T-cell (primary cell): ENCODE results near the gene FCMR. TPM values are rescaled to one million over a fixed set of nuclear protein-coding genes. Genes with fewer than 3 reads are reported as not detected.

Experiments
- ATAC-seq, 4 experiments: fragments of 200-7000 bp in 3 of 4; fragments of 150-1000 bp in 1 of 4; cut with Tn5 transposase; replicated peaks in 1 of 4; 1 replicate in 3 of 4; 2 replicates in 1 of 4; pipeline ENCODE4 v1.10.0; 2021; ENCODE audit warnings: moderate library complexity in 3 of 4, mild to moderate bottlenecking in 2 of 4, moderate number of reproducible peaks in 1 of 4
- CTCF ChIA-PET, 2 donors: fragments of 300-600 bp; sonication (Branson Sonifier 250); formaldehyde crosslinking; loops; one replicate each; lab custom pipeline; 2022; ENCODE audit warnings: antibody characterized with exemption in 2 of 2; lab: Charles Lee
- POLR2A ChIA-PET, 2 donors: fragments of 300-600 bp; sonication (Branson Sonifier 250); formaldehyde crosslinking; loops; one replicate each; lab custom pipeline; 2022; ENCODE audit warnings: antibody characterized with exemption in 2 of 2; lab: Charles Lee
- DNase-seq, 35 experiments: peaks; one replicate each; pipeline versions ENCODE4 v3.0.0 to v3.0.0-alpha.2; 2013 to 2023
- H3K27ac ChIP-seq: one replicate; pipeline ENCODE4 v1.5.1; 2013; ENCODE audit warnings: low read length
- H3K27me3 ChIP-seq, 2 experiments: replicated peaks in 1 of 2; 1 replicate in 1 of 2; 2 replicates in 1 of 2; pipeline versions ENCODE4 v1.6.1 to v1.7.0; 2013; ENCODE audit warnings: low read length in 1 of 2, mixed read lengths in 1 of 2; ENCODE audit not compliant: control insufficient read depth in 2 of 2, insufficient read depth in 2 of 2; ENCODE audit errors: extremely low read depth in 1 of 2
- H3K36me3 ChIP-seq, 2 donors: 1 replicate in 1 of 2; 2 replicates in 1 of 2; pipeline versions ENCODE4 v1.6.1 to v1.7.0; 2013; ENCODE audit warnings: low read length in 1 of 2; ENCODE audit not compliant: control insufficient read depth in 2 of 2, insufficient read depth in 1 of 2; ENCODE audit errors: extremely low read depth in 1 of 2
- H3K4me1 ChIP-seq, 2 experiments: 1 replicate in 1 of 2; 2 replicates in 1 of 2; pipeline versions ENCODE4 v1.6.1 to v1.7.0; 2013; ENCODE audit warnings: low read length in 2 of 2, mixed read lengths in 1 of 2; ENCODE audit not compliant: insufficient read depth in 2 of 2, control insufficient read depth in 1 of 2; ENCODE audit errors: extremely low read depth in 1 of 2
- H3K4me3 ChIP-seq, 2 donors: 1 replicate in 1 of 2; 2 replicates in 1 of 2; pipeline versions ENCODE4 v1.5.1 to v1.7.0; 2013; ENCODE audit warnings: mild to moderate bottlenecking in 2 of 2, low read length in 1 of 2, moderate library complexity in 1 of 2; ENCODE audit not compliant: control insufficient read depth in 1 of 2; ENCODE audit errors: extremely low read depth in 1 of 2
- H3K9me3 ChIP-seq: 2 replicates; pipeline ENCODE4 v1.7.0; 2013
- H3K27ac Mint-ChIP-seq, 2 donors: one replicate each; pipeline ENCODE4 v1.8.0; 2020 to 2021; ENCODE audit warnings: mild to moderate bottlenecking in 2 of 2, mixed read lengths in 2 of 2
- H3K27me3 Mint-ChIP-seq, 2 donors: one replicate each; pipeline ENCODE4 v1.8.0; 2021 to 2022; ENCODE audit warnings: mixed read lengths in 2 of 2
- H3K36me3 Mint-ChIP-seq: one replicate; pipeline ENCODE4 v1.8.0; 2021; ENCODE audit warnings: mixed read lengths
- H3K4me1 Mint-ChIP-seq, 3 donors: one replicate each; pipeline ENCODE4 v1.8.0; 2020 to 2022; ENCODE audit warnings: mixed read lengths in 3 of 3, mild to moderate bottlenecking in 1 of 3
- H3K4me3 Mint-ChIP-seq, 3 donors: one replicate each; pipeline ENCODE4 v1.8.0; 2020 to 2022; ENCODE audit warnings: mild to moderate bottlenecking in 3 of 3, mixed read lengths in 3 of 3, moderate library complexity in 3 of 3
- H3K9me3 Mint-ChIP-seq, 3 donors: one replicate each; pipeline ENCODE4 v1.8.0; 2020 to 2022; ENCODE audit warnings: mixed read lengths in 3 of 3
- WGBS: methylation state at CpG from one replicate; pipeline ENCODE4 v1.1.5; 2013; ENCODE audit warnings: missing lambda C conversion rate; ENCODE audit not compliant: insufficient coverage; 5-methylcytosine and 5-hydroxymethylcytosine counted together
- total RNA-seq, 35 experiments: library from RNA in 6 of 35; stranded (reverse) in 6 of 35; fragments of 120-200 nt in 1 of 35; gene quantifications; one replicate each; pipeline versions ENCODE4 v1.2.1 to v1.2.4 and lab custom pipeline; 2013 to 2026

Gene FCMR
- total RNA-seq, 5 donors from 2014 or later (not counting 1 experiment from before 2014, with no cell fraction given), result 275 to 576 (median 453) TPM

GRCh38 chr1:206937425-206937824 lies 15.7 kb upstream of the FCMR start:
- ATAC-seq, result no peak
- no peak overlapping the region for H3K27ac Mint-ChIP-seq
- Histone ChIP-seq H3K4me3 (no peak overlapping the region), H3K27me3 (peaks cover 0 to 6% of the 10 kb centered on the region in 2 experiments), H3K27ac (no peak overlapping the region), H3K4me1 (peaks cover 2 to 12% of the 10 kb centered on the region in 2 experiments), H3K9me3 (no peaks in the 10 kb centered on the region), H3K36me3 (no peaks in the 10 kb centered on the region)
- ChIA-PET POLR2A (no interaction called here), CTCF (interaction anchor here in 1 of 2 donors (2.3 kb wide), 1 partner anchor 21 kb away, joined by 8 read pairs; no protein-coding TSS in a partner anchor)
- no peaks in the 10 kb centered on the region for H3K27me3 Mint-ChIP-seq
- H3K36me3 Mint-ChIP-seq, result no peaks in the 10 kb centered on the region
- no peak overlapping the region for H3K4me3 Mint-ChIP-seq
- WGBS, result 96% methylated on average over 5 of the region's 6 CpGs
- peaks cover 12 to 13% (median 12%) of the 10 kb centered on the region in 3 donors for H3K4me1 Mint-ChIP-seq
- H3K9me3 Mint-ChIP-seq, result no peaks in the 10 kb centered on the region
- DNase-seq, result no peak

- Histone ChIP-seq H3K9me3 (no peaks in the 10 kb centered on the region), H3K4me3 (no peak overlapping the region), H3K27me3 (no peaks in the 10 kb centered on the region), H3K36me3 (no peaks in the 10 kb centered on the region), H3K4me1 (peaks cover 2 to 27% of the 10 kb centered on the region in 2 experiments), H3K27ac (no peak overlapping the region)
- no peaks in the 10 kb centered on the region for H3K36me3 Mint-ChIP-seq
- WGBS, result 100% methylated on average over 3 of the region's 19 CpGs
- H3K4me1 Mint-ChIP-seq, result peaks cover 26 to 31% (median 29%) of the 10 kb centered on the region in 3 donors
- H3K9me3 Mint-ChIP-seq, result no peaks in the 10 kb centered on the region
- H3K27me3 Mint-ChIP-seq, result no peaks in the 10 kb centered on the region
- no peak overlapping the region for H3K27ac Mint-ChIP-seq
- ChIA-PET CTCF (interaction anchor here (0.6 to 2.5 kb wide), 16 partner anchors 8 to 390 kb away, joined by 3 to 10 read pairs (median 3); partner anchors contain the start of genes FCMR (in 2 of the 2) and PFKFB2 (in 1 of the 2)), POLR2A (no interaction called here)
- DNase-seq, result peak in 17 of 35 experiments; percentile 20 to 59 (median 38)
- no peak overlapping the region for H3K4me3 Mint-ChIP-seq
- ATAC-seq, result peak in 2 of 4 experiments; percentile 50 to 72
Observed at GRCh38 chr1:206935491-206936067, 13.8 kb upstream of the FCMR start.

GRCh38 chr1:206933333-206933945 lies 11.7 kb upstream of the FCMR start:
- H3K4me3 Mint-ChIP-seq, result no peak overlapping the region
- POLR2A ChIA-PET, result interaction anchor here in 1 of 2 donors (0.5 kb wide), 1 partner anchor 467 kb away, joined by 4 read pairs; no protein-coding TSS in a partner anchor
- no peak overlapping the region for H3K4me3 ChIP-seq
- H3K36me3 ChIP-seq, result no peaks in the 10 kb centered on the region
- H3K27ac ChIP-seq, result no peak overlapping the region
- no peaks in the 10 kb centered on the region for H3K27me3 Mint-ChIP-seq
- CTCF ChIA-PET, result interaction anchor here (0.6 to 4.8 kb wide), 26 partner anchors 8 to 304 kb away, joined by 3 to 27 read pairs (median 4); partner anchors contain the start of genes FCMR (in 2 of the 2) and IL20 (in 1 of the 2)
- peak overlapping the region; percentile 32 to 68 for H3K27ac Mint-ChIP-seq
- no peaks in the 10 kb centered on the region for H3K9me3 ChIP-seq
- no peaks in the 10 kb centered on the region for H3K9me3 Mint-ChIP-seq
- no peaks in the 10 kb centered on the region for H3K36me3 Mint-ChIP-seq
- no peaks in the 10 kb centered on the region for H3K27me3 ChIP-seq
- peak; percentile 68 to 81 (median 71) for ATAC-seq
- DNase-seq, result peak in 34 of 35 experiments; percentile 31 to 84 (median 66)
- WGBS, result 100% methylated on average over 1 of the region's 8 CpGs
- H3K4me1 ChIP-seq, result peaks cover 8 to 37% of the 10 kb centered on the region in 2 experiments
- H3K4me1 Mint-ChIP-seq, result peaks cover 41 to 45% (median 43%) of the 10 kb centered on the region in 3 donors

GRCh38 chr1:206932177-206932576 lies 10.4 kb upstream of the FCMR start:
- WGBS, result 91% methylated on average over 4 of the region's 8 CpGs
- Histone ChIP-seq H3K36me3 (no peaks in the 10 kb centered on the region), H3K4me1 (peaks cover 8 to 45% of the 10 kb centered on the region in 2 experiments), H3K27me3 (no peaks in the 10 kb centered on the region), H3K9me3 (no peaks in the 10 kb centered on the region), H3K27ac (no peak overlapping the region), H3K4me3 (no peak overlapping the region)
- DNase-seq (no peak), ATAC-seq (no peak)
- ChIA-PET CTCF (interaction anchor here (0.6 to 4.8 kb wide), 16 partner anchors 10 to 233 kb away, joined by 3 to 27 read pairs (median 4); partner anchors contain the start of gene FCMR (in 2 of the 2)), POLR2A (no interaction called here)
- H3K27me3 Mint-ChIP-seq, result no peaks in the 10 kb centered on the region
- no peaks in the 10 kb centered on the region for H3K9me3 Mint-ChIP-seq
- H3K36me3 Mint-ChIP-seq, result no peaks in the 10 kb centered on the region
- H3K4me1 Mint-ChIP-seq, result peaks cover 54 to 56% (median 54%) of the 10 kb centered on the region in 3 donors
- H3K27ac Mint-ChIP-seq, result peak overlapping the region in 1 of 2 donors; percentile 93
- no peak overlapping the region for H3K4me3 Mint-ChIP-seq

GRCh38 chr1:206931709-206932108 lies 10.0 kb upstream of the FCMR start:
- DNase-seq, result no peak
- no peak for ATAC-seq
- CTCF ChIA-PET, result interaction anchor here (0.6 to 4.8 kb wide), 16 partner anchors 10 to 232 kb away, joined by 3 to 27 read pairs (median 4); partner anchors contain the start of gene FCMR (in 2 of the 2)
- H3K4me1 ChIP-seq, result peaks cover 8 to 46% of the 10 kb centered on the region in 2 experiments
- WGBS, result 89% methylated on average over 5 of the region's 6 CpGs
- Mint-ChIP-seq H3K4me1 (peaks cover 54 to 57% (median 56%) of the 10 kb centered on the region in 3 donors), H3K9me3 (no peaks in the 10 kb centered on the region), H3K36me3 (no peaks in the 10 kb centered on the region), H3K4me3 (peak overlapping the region in 1 of 3 donors; percentile 65), H3K27ac (peak overlapping the region; percentile 81 to 93), H3K27me3 (no peaks in the 10 kb centered on the region)
- no peaks in the 10 kb centered on the region for H3K9me3 ChIP-seq
- H3K27me3 ChIP-seq, result no peaks in the 10 kb centered on the region
- H3K4me3 ChIP-seq, result no peak overlapping the region
- no peak overlapping the region for H3K27ac ChIP-seq
- no peaks in the 10 kb centered on the region for H3K36me3 ChIP-seq
- POLR2A ChIA-PET, result no interaction called here

- Histone ChIP-seq H3K36me3 (no peaks in the 10 kb centered on the region), H3K9me3 (no peaks in the 10 kb centered on the region), H3K27me3 (no peaks in the 10 kb centered on the region), H3K4me1 (peaks cover 8 to 52% of the 10 kb centered on the region in 2 experiments), H3K4me3 (no peak overlapping the region), H3K27ac (peak overlapping the region; percentile 65)
- POLR2A ChIA-PET, result interaction anchor here in 1 of 2 donors (0.6 kb wide), 1 partner anchor 11 kb away, joined by 3 read pairs; no protein-coding TSS in a partner anchor
- Mint-ChIP-seq H3K36me3 (no peaks in the 10 kb centered on the region), H3K4me3 (peak overlapping the region; percentile 9 to 65 (median 24)), H3K27ac (peak overlapping the region; percentile 81 to 93), H3K27me3 (no peaks in the 10 kb centered on the region), H3K9me3 (no peaks in the 10 kb centered on the region), H3K4me1 (peaks cover 54 to 62% (median 61%) of the 10 kb centered on the region in 3 donors)
- peak; percentile 17 to 50 (median 28) for ATAC-seq
- 13% methylated on average over 4 of the region's 17 CpGs for WGBS
- peak in 4 of 35 experiments; percentile 22 to 38 (median 26) for DNase-seq
- CTCF ChIA-PET, result interaction anchor here (0.6 to 4.8 kb wide), 6 partner anchors 8 to 300 kb away, joined by 3 to 27 read pairs (median 8); partner anchors contain the start of gene FCMR (in 1 of the 2)
Observed at GRCh38 chr1:206930210-206930798, 8.6 kb upstream of the FCMR start.
